Stimulated activated CD4-positive, alpha-beta T cell treated with anti-CD3 and anti-CD28 coated beads, Interleukin-15, amount 100 ng/mL, for 48 hours (primary cell): ENCODE data around the gene VIT.

Experiments
- DNase-seq, 2 donors: peaks; one replicate each; pipeline ENCODE4 v3.0.0-alpha.2; 2020; ENCODE audit warnings: low read depth in 2 of 2

Gene VIT

GRCh38 chr2:36696533-36696932, at the start of gene VIT:
VIT (plus strand) TSS chr2:36696707; CDS start chr2:36716371, 19,664 bp downstream.
- DNase-seq: no peak

GRCh38 chr2:36650031-36650829, 46.3 kb upstream of the VIT start:
- DNase-seq: no peak

GRCh38 chr2:36653155-36653554, 43.4 kb upstream of the VIT start:
- DNase-seq: no peak

- DNase-seq: no peak
These were observed 42.4 kb upstream of the VIT start for GRCh38 chr2:36653967-36654694.

- no peak for DNase-seq
These were observed 41.1 kb upstream of the VIT start for GRCh38 chr2:36655453-36655852.

GRCh38 chr2:36657703-36658102, 38.8 kb upstream of the VIT start:
- no peak for DNase-seq

GRCh38 chr2:36658277-36658748, 38.2 kb upstream of the VIT start:
- DNase-seq: no peak

- DNase-seq: no peak
These were observed 37.3 kb upstream of the VIT start for GRCh38 chr2:36659218-36659617.

- DNase-seq: no peak
These were observed 36.6 kb upstream of the VIT start for GRCh38 chr2:36659872-36660312.

- DNase-seq: no peak
These were observed 33.9 kb upstream of the VIT start for GRCh38 chr2:36662638-36663037.

GRCh38 chr2:36663295-36663694, 33.2 kb upstream of the VIT start:
- no peak for DNase-seq

GRCh38 chr2:36663851-36664695, 32.4 kb upstream of the VIT start:
- DNase-seq: no peak

GRCh38 chr2:36664696-36665076, 31.8 kb upstream of the VIT start:
- no peak for DNase-seq

- DNase-seq: no peak
These were observed 28.6 kb upstream of the VIT start for GRCh38 chr2:36667931-36668330.

GRCh38 chr2:36670881-36671595, 25.5 kb upstream of the VIT start:
- DNase-seq: no peak

- no peak for DNase-seq
These were observed 24.8 kb upstream of the VIT start for GRCh38 chr2:36671731-36672130.

GRCh38 chr2:36672199-36672598, 24.3 kb upstream of the VIT start:
- DNase-seq: no peak

GRCh38 chr2:36675579-36676282, 20.8 kb upstream of the VIT start:
- DNase-seq: no peak

- DNase-seq: no peak
These were observed 20.1 kb upstream of the VIT start for GRCh38 chr2:36676364-36676763.

GRCh38 chr2:36677386-36677785, 19.1 kb upstream of the VIT start:
- no peak for DNase-seq
